ENCODE results near the gene HACD2.

HACD2 gene

GRCh38 chr3:123553536-123553935 lies 31.3 kb downstream of the HACD2 start:
- no peak overlapping the region for H3K27ac ChIP-seq
- H3K4me3 ChIP-seq: no peak overlapping the region
- no peak overlapping the region for H3K9ac ChIP-seq
- H3K4me1 ChIP-seq: peaks cover 0 to 6% (median 0%) of the 10 kb centered on the region in 10 experiments; a peak in 1 of 20 replicates
- H3K9me3 ChIP-seq (replicated peaks in 1 of 11): peaks cover 18 to 30% (median 27%) of the 10 kb centered on the region in 11 experiments; a peak in 21 of 22 replicates
- peaks cover 21 to 62% (median 41%) of the 10 kb centered on the region in 11 experiments; a peak in 21 of 22 replicates for H3K36me3 ChIP-seq
- no peak for TF ChIP-seq Cebpa-rat (IDR thresholded peaks at IDR 0.05)
- H4K20me1 ChIP-seq: peaks cover 0 to 7% (median 0%) of the 10 kb centered on the region in 11 experiments; a peak in 4 of 22 replicates
- no peak overlapping the region for H3K4me2 ChIP-seq
- H3K27me3 ChIP-seq: no peaks in the 10 kb centered on the region

- Histone ChIP-seq H3K4me1 (peaks cover 0 to 6% (median 0%) of the 10 kb centered on the region in 10 experiments; a peak in 1 of 20 replicates), H3K36me3 (peaks cover 22 to 69% (median 41%) of the 10 kb centered on the region in 11 experiments), H3K9me3 (replicated peaks in 1 of 11) (peaks cover 18 to 30% (median 27%) of the 10 kb centered on the region in 11 experiments; a peak in 21 of 22 replicates), H4K20me1 (peaks cover 0 to 7% (median 0%) of the 10 kb centered on the region in 11 experiments; a peak in 4 of 22 replicates), H3K4me3 (no peak overlapping the region), H3K4me2 (no peak overlapping the region), H3K9ac (no peak overlapping the region), H3K27me3 (no peaks in the 10 kb centered on the region), H3K27ac (no peak overlapping the region)
- no peak for TF ChIP-seq Cebpa-rat (IDR thresholded peaks at IDR 0.05)
Measured at GRCh38 chr3:123552768-123553167, 32.1 kb downstream of the HACD2 start.

- no peaks in the 10 kb centered on the region for H3K27me3 ChIP-seq
- H3K4me2 ChIP-seq: no peak overlapping the region
- peaks cover 0 to 6% (median 0%) of the 10 kb centered on the region in 10 experiments; a peak in 1 of 20 replicates for H3K4me1 ChIP-seq
- peaks cover 18 to 30% (median 27%) of the 10 kb centered on the region in 11 experiments; a peak in 21 of 22 replicates for H3K9me3 ChIP-seq (replicated peaks in 1 of 11)
- TF ChIP-seq Cebpa-rat (IDR thresholded peaks at IDR 0.05): no peak
- H3K9ac ChIP-seq: no peak overlapping the region
- H3K27ac ChIP-seq: no peak overlapping the region
- H4K20me1 ChIP-seq: peaks cover 0 to 6% (median 0%) of the 10 kb centered on the region in 11 experiments; a peak in 4 of 22 replicates
- H3K36me3 ChIP-seq: peaks cover 26 to 74% (median 40%) of the 10 kb centered on the region in 11 experiments
- H3K4me3 ChIP-seq: no peak overlapping the region
Measured at GRCh38 chr3:123552095-123552714, 32.6 kb downstream of the HACD2 start.

GRCh38 chr3:123547881-123548519 lies 36.9 kb downstream of the HACD2 start:
- no peak for TF ChIP-seq Cebpa-rat (IDR thresholded peaks at IDR 0.05)

GRCh38 chr3:123546133-123546755 lies 38.6 kb downstream of the HACD2 start:
- peaks cover 18 to 39% (median 27%) of the 10 kb centered on the region in 11 experiments for H3K36me3 ChIP-seq
- no peaks in the 10 kb centered on the region for H3K9me3 ChIP-seq (replicated peaks in 1 of 11)
- H3K4me1 ChIP-seq: no peaks in the 10 kb centered on the region
- peaks cover 0 to 4% (median 0%) of the 10 kb centered on the region in 11 experiments; a peak in 2 of 22 replicates for H4K20me1 ChIP-seq
- no peak overlapping the region for H3K4me2 ChIP-seq
- H3K4me3 ChIP-seq: no peak overlapping the region
- no peaks in the 10 kb centered on the region for H3K27me3 ChIP-seq
- no peak overlapping the region for H3K27ac ChIP-seq
- no peak for TF ChIP-seq Cebpa-rat (IDR thresholded peaks at IDR 0.05)
- H3K9ac ChIP-seq: no peak overlapping the region

More at GRCh38 chr3:123547881-123548519, 36.9 kb downstream of the HACD2 start:
- Histone ChIP-seq H3K4me1 (no peaks in the 10 kb centered on the region), H3K4me2 (no peak overlapping the region), H3K27me3 (no peaks in the 10 kb centered on the region), H3K9ac (no peak overlapping the region), H4K20me1 (peaks cover 0 to 4% (median 0%) of the 10 kb centered on the region in 11 experiments; a peak in 2 of 22 replicates), H3K27ac (no peak overlapping the region), H3K4me3 (no peak overlapping the region), H3K9me3 (replicated peaks in 1 of 11) (peaks cover 0 to 5% (median 2%) of the 10 kb centered on the region in 11 experiments; a peak in 11 of 22 replicates), H3K36me3 (peaks cover 19 to 44% (median 29%) of the 10 kb centered on the region in 11 experiments)

- no peaks in the 10 kb centered on the region for H3K4me1 ChIP-seq
- no peak for TF ChIP-seq Cebpa-rat (IDR thresholded peaks at IDR 0.05)
- H4K20me1 ChIP-seq: no peaks in the 10 kb centered on the region; a peak in 1 of 22 replicates
- no peak overlapping the region for H3K9ac ChIP-seq
- H3K36me3 ChIP-seq: peaks cover 0 to 17% (median 8%) of the 10 kb centered on the region in 11 experiments; a peak in 12 of 22 replicates
- no peaks in the 10 kb centered on the region for H3K27me3 ChIP-seq
- H3K4me2 ChIP-seq: no peak overlapping the region
- H3K4me3 ChIP-seq: no peak overlapping the region
- no peaks in the 10 kb centered on the region for H3K9me3 ChIP-seq (replicated peaks in 1 of 11)
- H3K27ac ChIP-seq: no peak overlapping the region
Measured at GRCh38 chr3:123543950-123544349, 40.9 kb downstream of the HACD2 start.

GRCh38 chr3:123540285-123540684 lies 44.6 kb downstream of the HACD2 start:
- no peaks in the 10 kb centered on the region for H3K4me1 ChIP-seq
- H3K4me2 ChIP-seq: no peak overlapping the region
- H3K4me3 ChIP-seq: no peak overlapping the region
- no peak overlapping the region for H3K9ac ChIP-seq
- no peaks in the 10 kb centered on the region for H3K9me3 ChIP-seq (replicated peaks in 1 of 11)
- peaks cover 0 to 5% (median 0%) of the 10 kb centered on the region in 11 experiments; a peak in 4 of 22 replicates for H4K20me1 ChIP-seq
- peaks cover 0 to 5% (median 0%) of the 10 kb centered on the region in 11 experiments; a peak in 3 of 22 replicates for H3K36me3 ChIP-seq
- H3K27ac ChIP-seq: no peak overlapping the region
- H3K27me3 ChIP-seq: no peaks in the 10 kb centered on the region
- no peak for TF ChIP-seq Cebpa-rat (IDR thresholded peaks at IDR 0.05)

GRCh38 chr3:123536153-123536895 lies 48.5 kb downstream of the HACD2 start:
- Histone ChIP-seq H3K4me1 (no peaks in the 10 kb centered on the region), H4K20me1 (peaks cover 0 to 17% (median 0%) of the 10 kb centered on the region in 11 experiments; a peak in 5 of 22 replicates), H3K9me3 (replicated peaks in 1 of 11) (no peaks in the 10 kb centered on the region), H3K27me3 (no peaks in the 10 kb centered on the region), H3K27ac (no peak overlapping the region), H3K4me3 (no peak overlapping the region), H3K4me2 (no peak overlapping the region), H3K9ac (no peak overlapping the region), H3K36me3 (peaks cover 0 to 4% (median 0%) of the 10 kb centered on the region in 11 experiments; a peak in 3 of 22 replicates)
- TF ChIP-seq Cebpa-rat (IDR thresholded peaks at IDR 0.05): no peak
